HG02678 (cell line): ENCODE results near the gene GPD2.
"Not testable (repeated sequence)": the region's sequence is repeated elsewhere in the genome, so short reads cannot be mapped to it uniquely, and the experiment has no call there.

Experiments
- ATAC-seq: cut with Tn5 transposase; IDR thresholded peaks from one replicate; pipeline ENCODE4 v1.9.1; 2021; ENCODE audit warnings: mild to moderate bottlenecking, moderate library complexity; ENCODE audit not compliant: unreplicated experiment

GPD2 gene

DNA sequence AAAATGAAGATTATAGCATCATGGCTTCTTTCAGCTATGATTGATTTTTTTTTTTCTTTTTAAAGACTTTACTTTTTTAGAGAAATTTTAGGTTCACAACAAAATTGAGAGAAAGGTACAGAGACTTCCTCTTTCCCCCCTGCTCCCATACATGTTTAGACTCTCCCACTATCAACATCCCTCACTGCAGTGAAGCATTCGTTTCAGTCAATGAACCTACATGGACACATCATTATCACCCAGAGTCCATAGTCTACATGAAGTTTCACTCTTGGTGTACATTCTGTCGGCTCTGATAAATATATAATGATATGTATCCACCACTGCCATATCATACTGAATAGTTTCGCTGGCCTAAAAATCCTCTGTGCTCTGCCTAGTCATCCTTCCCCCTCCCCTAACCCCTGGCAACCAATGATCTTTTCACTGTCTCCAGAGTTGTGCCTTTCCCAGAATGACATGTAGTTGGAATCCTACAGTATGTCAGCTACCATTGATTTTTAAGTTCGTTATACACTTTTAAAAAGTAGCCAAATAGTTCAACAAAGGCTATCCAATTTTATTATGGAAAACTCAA is 86.8 kb downstream of the GPD2 start:
- no peak for ATAC-seq

GRCh38 chr2:156526950-156527636 is 90.9 kb downstream of the GPD2 start:
- peak; percentile 96 for ATAC-seq

- not testable (repeated sequence) for ATAC-seq
Measured at GRCh38 chr2:156528583-156528982, 92.4 kb downstream of the GPD2 start.

GRCh38 chr2:156532989-156533388 is 96.8 kb downstream of the GPD2 start:
- peak; percentile 44 for ATAC-seq

- no peak for ATAC-seq
Measured at GRCh38 chr2:156536534-156536933, 100.4 kb downstream of the GPD2 start.

DNA sequence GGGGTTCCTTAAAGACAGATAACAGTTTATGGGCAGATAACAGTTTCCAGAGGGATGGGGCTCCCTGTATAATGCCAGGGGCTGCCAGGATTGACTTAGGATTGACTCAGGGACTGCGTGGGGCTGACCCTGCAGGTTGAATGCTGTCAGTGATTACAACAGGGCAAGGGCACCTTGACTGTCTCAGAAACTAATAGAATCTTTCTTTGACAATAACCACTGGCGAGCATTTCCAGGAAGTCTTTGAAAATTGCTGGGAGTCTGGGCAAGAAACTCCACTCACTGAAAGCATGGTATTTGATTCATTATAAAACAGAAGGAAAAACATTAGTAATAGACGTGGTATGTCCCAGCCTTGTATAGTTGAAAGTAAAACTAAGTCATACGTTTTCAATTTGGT is 101.0 kb downstream of the GPD2 start:
- ATAC-seq = no peak

DNA sequence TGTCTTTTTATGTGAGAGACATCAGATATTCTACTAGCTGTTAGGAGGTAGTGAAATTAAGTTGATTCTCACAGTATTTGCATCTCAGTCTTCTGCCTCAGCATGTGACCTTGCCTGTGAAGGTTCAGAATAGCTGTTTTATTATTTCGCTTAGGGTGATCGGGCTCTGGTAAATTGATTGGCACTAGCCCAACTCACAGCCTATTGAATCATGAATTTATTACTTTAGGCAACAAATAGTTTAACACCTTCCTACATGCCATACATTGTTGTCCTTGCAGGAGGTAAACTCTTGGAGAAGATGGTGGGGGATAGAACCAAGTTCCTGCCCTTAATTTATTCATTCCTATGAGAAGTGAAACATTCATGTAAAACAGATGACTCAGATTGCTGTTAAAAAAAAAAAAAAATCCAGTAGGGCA is 101.9 kb downstream of the GPD2 start:
- ATAC-seq = peak; percentile 49

- no peak for ATAC-seq
Measured at GRCh38 chr2:156539086-156539860, 103.1 kb downstream of the GPD2 start.

DNA sequence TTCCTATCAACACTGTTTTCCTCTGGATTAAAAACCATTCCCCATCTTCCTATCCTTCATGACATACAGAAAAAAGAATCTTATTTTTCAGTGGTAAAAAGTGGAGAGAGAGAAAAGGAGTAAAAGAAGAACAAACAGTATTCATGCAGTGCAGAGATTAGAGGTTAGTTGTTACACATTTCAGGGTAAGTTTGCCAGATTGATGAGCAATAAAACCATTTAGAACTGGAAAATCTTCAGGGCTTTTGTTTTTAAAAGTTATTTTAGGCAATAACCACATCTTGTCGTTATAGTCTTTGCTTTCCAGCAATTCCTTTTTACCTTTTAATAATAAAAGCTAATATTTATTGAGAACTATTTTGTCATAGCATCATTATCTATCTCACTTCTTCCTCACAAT is 104.5 kb downstream of the GPD2 start:
- no peak for ATAC-seq

DNA sequence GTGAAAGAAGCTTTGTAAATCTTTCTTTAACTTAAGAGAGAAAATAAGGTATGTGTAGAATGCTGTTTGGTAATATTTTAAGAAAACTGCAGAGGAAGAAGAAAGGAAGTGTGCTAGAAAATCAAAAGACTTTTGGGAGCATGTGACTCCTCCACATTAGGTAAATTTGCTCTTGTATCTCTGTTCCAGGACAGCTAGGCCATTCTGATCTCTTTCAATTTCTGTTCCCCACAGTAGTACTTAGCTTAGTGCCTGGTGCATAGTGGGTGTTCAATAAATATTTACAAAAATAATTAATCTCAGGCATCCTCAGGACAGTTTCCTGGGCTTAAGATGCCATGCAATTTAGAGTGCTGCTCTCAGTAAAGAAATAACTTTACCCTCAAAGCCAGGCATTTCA is 105.0 kb downstream of the GPD2 start:
- ATAC-seq = peak; percentile 43

- no peak for ATAC-seq
Measured at GRCh38 chr2:156541706-156542105, 105.5 kb downstream of the GPD2 start.

GRCh38 chr2:156548413-156548812 is 112.2 kb downstream of the GPD2 start:
- no peak for ATAC-seq

DNA sequence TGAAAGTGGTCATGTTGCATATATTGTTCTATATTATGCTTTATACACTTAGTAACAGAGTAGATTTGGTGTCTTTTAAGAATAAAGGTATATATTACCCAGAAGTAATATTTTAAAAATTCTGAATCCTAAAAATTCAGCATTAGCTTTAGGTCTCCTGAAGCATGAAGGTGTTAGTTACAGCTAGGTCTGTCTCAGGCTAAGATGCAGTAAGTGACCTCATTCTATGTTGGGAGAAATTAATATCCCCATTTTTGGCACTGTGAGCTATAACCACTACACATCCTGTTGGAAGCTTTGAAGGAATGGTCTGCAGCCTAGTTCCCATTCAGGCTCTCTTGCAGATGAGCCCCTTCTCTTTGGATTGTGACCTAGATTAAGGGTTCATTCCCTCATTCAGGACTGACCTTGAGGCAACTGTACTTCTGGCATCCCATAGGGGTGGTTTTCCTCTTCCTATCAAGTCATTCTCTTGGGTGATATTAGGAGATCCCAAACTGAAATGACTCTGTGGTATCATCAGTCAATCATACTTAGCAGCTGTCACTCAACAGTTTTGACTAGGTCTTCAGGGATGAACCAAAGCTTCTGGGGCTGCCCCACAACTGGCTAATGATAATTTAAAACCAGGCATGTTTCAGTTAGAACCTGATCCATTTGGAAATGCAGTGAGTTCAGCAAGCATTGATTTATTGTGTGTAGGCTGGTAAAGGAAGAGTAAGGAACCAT is 117.7 kb downstream of the GPD2 start:
- ATAC-seq = no peak

- ATAC-seq = no peak
Measured at GRCh38 chr2:156561326-156561725, 125.1 kb downstream of the GPD2 start.

- ATAC-seq = no peak
Measured at GRCh38 chr2:156562124-156562523, 125.9 kb downstream of the GPD2 start.

DNA sequence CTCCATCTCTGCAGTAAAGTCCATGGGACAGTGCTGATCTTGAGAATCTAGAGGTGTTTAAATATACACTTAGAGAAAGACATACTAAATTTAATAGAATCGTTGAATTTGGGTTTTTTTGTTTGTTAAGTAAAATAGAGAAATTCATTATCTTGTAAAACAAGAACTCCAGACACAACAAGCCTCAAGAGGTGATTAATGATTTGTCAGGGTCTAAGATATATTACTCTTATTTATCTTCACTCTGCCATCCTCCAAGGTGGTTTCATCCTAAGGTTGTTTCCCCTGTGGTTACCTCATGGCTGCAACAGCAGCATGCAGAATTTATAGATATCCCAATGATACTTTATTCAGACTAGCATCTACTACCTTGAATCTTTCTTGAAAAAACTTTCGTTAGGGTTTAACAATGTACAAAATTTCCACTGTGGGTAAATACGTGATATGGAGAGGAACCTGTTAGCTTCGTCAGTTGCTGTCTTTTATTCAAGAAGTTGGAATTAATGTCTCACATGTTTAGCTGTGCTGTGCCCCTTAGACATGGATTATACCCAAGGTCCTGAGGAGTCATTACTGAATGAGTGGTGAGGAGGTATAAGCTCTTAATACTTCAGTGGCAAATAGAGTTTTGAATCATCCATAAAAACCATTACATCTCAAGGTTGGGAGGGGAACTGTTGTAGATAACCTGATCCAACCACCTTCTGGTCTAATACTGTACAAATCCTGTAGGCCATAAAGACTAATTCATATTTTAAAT is 128.0 kb downstream of the GPD2 start:
- ATAC-seq = no peak

DNA sequence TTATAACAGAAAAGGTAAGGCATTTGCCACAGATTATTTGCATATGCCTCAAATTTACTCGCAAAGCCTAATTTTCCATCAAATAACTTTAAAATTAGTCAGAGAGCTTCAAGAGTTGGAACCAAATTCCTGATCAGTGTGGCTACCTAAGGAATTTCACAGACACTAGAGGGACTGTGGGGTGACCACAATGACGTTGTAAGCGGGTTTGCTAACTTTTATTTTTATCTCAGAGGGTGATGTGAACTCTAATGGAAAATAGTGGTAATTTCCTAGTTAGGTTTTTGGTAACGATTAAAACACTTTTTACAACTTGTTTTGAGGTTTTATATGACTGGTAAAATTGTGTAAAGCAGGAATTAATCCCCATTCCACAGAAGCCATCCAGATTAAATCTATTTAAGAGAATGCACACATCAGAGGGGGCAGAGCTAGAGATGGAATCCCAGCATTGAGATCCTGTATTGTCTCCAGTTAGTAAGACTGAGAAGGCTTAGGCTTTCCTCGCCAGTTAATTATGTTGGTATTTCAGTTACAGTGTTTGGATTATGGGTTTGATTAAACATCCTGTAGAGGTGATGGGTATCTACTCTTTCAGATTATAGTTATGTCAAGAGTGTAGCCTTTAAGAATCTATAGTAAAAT is 129.0 kb downstream of the GPD2 start:
- ATAC-seq = peak; percentile 52

DNA sequence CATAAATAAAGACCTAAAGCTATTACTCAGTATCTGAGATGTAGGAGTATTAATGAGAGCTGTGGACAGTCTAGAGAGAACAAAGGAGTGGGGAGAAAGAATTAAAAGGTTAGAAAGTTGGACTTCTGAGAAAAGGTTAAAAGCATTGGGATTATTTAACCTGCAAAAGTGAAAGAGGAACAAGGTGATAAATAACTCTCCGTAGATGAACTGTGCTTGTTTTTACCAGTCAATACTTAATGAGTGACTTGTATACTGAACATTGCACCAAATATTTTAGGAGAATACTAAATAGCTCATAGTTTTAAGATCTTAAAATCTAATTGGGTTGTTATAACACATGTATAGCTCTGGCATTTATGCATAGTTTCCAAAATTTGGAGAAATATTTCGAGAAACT is 137.5 kb downstream of the GPD2 start:
- ATAC-seq = peak; percentile 66

- no peak for ATAC-seq
Measured at GRCh38 chr2:156574112-156574511, 137.9 kb downstream of the GPD2 start.

DNA sequence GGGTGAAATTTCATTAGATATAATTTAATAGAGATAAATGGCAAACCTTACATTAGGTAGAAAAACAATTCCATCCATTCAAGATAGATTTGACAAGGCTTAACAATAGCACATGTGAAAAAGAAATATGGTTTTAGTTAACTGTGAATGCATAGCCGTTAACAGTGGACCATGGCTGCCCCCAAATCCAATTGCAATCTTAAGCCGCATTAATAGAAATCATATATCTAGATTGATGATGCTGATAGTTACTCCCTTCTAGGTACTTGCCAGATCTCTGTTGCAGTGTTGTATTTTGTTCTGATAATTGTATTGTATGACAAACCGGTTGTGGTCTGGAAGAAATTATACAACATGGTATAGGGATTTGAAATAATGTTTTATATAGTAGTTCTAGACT is 139.8 kb downstream of the GPD2 start:
- ATAC-seq = no peak
